NCI-H1092 treated with DMSO at 0.1 percent for 48 hours (cell line): ENCODE measurements around the gene FRZB.

ENCODE experiments used
- DNase-seq: peaks from one replicate; lab custom pipeline; 2025; lab: John Stamatoyannopoulos, UW

Gene FRZB

DNA sequence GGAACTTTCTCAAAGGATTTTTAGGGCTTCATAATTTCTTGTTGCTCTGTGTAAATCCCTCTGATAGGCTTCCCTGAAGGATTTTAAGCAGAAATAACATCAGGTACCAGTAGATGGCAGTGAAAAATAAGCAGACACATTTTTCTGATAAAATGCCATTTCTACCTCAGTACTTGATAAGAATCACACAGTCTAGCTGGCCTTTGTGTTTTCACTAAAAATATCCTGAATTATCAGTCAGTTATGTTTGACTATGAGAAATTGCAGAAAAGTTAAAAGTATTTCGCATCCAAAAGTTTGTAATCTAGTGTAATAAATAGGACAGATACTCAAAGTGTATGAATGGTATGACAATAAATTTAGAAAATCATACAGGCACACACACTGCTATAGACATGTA is 81.7 kb downstream of the FRZB start:
- peak; percentile 9 for DNase-seq

DNA sequence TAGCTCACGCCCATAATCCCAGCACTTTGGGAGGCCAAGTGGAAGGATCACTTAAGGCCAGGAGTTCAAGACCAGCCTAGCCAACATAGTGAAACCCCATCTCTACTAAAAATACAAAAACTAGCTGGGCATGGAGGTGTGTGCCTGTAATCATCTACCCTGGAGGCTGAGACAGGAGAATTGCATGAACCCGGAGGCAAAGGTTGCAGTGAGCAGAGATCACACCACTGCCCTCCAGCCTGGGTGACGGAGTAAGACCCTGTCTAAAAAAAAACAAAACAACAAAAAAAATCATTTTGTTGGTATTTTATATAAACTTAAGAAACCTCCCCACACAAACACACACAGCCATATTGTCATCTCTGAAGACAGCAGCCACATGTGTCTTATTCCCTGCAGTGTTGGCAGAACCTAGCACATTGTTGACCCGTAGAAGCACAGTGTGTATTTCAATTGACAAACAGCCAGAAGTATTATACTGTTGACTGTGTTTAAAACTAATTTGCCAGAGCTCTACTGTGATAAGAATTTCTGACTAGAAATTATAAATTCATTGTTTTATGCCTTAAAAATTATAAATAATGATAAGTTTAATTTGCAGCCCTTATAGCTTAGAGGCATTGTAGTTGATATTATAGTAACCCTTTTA is 82.3 kb downstream of the FRZB start:
- DNase-seq, result no peak
